Activated CD4-positive, alpha-beta T cell treated with anti-CD3 and anti-CD28 coated beads, Interleukin-2, amount 50 U/mL, for 4 hours (primary cell): ENCODE data around the gene TRAPPC6A.

ENCODE experiments used
- DNase-seq, 2 experiments: peaks; one replicate each; pipeline ENCODE4 v3.0.0-alpha.2; 2020

The TRAPPC6A gene

DNA sequence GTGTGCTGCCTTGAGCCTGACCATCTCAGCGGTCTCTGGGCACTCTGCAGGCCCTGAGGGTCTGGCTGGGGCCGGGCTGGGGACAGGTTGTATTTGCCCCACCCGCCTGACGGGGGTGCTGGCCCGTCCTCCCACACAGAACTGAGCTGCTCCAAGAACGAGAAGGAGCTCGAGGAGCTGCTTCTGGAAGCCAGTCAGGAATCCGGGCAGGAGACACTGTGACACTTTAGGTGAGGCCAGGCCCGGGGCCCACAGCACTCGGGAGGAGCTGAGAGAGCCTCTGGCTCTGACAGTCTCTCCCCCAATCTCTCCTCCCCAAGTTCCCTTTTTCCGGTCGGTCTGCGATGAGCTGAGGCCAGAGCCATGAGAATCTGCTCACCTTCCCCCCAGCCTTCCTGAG, 31.8 kb downstream of the TRAPPC6A start:
- DNase-seq: no peak

DNA sequence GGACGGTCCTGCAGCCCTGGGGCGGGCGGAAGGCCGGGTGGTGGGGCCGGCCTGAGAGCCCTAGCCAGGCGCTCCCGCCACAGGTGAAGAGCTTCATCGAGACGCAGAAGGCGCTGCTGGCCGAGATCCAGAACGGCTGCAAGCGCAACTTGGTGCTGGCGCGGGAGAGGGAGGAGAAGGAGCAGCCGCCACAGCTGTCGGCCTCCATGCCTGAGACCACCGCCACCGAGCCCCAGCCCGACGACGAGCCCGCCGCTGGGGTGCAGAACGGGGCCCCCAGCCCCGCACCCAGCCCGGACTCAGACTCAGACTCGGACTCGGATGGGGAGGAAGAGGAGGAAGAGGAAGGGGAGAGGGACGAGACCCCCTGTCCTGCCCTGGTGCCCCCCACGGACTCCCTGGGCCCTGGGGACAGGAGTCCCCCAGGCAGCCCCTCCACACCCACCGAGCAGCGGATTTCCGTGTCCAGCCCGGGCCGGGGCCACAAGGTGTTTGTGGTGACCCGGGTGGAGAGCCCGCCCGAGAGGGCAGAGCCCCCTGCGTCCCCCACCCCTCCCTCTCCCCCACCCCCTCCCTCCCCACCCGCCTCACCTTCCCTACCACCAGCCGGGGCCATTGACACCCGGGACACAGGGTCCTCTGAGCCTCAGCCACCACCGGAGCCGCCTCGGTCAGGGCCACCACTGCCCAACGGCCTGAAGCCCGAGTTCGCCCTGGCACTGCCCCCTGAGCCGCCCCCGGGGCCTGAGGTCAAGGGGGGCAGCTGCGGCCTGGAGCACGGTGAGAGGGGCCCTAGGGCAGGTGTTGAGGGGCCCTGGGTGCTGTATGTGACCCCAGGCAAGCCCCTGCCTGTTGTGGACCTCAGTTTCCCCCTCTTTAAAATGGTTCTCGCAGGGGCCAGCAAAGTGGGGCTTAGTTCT, 32.5 kb downstream of the TRAPPC6A start:
- DNase-seq: no peak

DNA sequence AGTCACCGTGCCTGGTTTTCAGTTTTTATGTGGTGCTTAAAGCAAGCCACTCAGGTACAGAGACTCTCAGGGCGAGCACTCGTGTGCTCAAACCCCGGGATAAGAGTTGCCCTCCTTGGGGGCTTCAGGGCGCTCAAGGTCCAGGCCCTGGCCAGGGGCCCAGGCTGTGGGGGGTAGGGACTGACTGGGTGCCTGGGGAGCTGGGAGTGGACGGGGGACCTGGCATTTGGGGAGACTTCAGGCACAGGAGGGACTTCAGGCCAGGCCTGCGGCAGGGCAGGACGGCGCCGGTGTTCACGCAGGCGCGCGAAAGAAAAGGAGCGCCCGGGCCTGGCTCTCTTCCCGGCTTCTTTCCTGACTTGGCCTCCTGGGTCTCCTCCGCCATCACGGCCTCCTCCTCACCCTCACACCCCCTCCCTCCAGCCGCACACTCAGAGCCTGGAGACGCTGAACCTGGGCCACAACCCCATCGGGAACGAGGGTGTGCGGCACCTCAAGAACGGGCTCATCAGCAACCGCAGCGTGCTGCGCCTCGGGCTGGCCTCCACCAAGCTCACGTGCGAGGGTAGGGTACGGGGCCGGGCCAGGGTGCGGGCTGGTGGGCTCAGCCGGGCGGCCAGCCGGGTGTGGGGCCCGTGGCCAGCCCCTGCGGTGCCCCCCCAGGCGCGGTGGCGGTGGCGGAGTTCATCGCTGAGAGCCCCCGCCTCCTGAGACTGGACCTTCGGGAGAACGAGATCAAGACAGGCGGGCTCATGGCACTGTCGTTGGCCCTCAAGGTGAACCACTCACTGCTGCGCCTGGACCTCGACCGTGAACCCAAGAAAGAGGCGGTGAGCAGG, 33.4 kb downstream of the TRAPPC6A start:
- no peak for DNase-seq

DNA sequence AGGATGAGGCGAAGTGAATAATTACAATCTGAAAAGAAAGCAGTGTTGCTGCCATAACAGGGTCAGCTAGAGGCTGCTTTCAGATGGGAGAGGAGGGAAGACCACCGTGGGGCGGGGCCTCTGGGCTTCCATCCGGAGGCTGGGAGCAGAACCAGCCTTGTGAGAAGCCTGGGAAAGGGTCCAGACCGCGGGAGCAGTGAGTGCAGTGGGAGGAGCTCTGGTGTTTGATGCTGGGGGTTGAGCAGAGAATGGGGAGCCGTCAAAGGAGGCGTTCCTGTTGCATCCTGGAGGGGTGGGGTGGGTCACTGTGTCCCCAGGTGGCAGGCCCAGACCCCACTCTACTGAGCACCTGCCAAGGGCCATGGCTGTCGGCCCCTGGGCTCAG, 35.3 kb downstream of the TRAPPC6A start:
- DNase-seq: no peak

DNA sequence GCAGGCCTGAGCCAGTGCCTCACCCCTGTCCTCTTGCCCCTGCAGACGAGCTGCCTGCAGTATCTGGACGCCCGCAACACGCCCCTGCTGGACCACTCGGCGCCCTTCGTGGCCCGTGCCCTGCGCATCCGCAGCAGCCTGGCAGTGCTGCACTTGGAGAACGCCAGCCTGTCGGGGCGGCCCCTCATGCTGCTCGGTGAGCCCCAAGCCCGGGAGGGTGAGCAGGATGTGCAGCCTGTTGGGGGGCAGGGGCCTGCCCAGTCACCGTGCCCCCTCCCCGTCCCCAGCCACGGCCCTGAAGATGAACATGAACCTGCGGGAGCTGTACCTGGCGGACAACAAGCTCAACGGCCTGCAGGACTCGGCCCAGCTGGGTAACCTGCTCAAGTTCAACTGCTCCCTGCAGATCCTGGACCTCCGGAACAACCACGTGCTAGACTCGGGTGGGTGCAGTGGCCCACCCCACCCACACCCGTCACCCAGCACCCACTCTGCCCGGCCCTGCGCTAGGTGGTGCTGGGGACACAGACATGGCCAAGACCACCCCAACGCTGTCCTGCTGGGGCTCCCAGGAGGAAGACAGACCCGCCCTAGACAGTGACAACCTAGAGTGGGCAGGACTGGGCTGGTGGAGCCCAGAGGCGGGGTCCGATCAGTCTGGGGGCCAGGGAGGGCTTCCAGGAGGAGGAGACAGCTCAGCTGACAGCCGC, 35.9 kb downstream of the TRAPPC6A start:
- no peak for DNase-seq

DNA sequence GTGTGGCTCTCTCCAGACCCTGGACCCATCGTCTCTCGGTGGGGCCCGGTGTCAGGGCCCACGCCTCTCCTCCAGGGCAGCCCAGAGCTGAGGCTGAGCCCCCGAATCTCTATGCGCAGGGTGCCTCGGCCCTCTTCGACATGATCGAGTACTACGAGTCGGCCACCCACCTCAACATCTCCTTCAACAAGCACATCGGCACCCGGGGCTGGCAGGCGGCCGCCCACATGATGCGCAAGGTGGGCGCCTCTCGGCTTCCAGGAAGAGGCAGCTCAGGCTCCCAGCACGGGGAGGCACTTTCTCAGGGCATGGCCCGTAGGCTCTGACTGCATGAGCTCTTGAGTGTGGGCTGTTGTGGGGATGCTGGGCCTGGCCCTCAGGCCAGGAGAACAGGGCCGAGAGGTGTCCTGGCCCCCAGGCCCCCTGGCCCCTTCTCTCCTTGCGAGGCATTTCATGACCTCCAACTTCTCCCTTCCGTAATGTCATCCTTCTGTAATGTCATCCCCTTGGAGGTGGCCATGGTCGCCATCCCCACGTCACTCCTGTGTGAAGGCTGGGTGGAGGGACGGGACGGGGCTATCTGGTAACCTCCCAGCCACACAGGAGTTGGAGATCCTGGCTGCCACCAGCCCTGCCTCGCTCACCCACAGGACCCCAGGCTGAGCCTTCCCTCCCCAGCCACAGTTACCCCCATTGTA, 36.7 kb downstream of the TRAPPC6A start:
- no peak for DNase-seq

DNA sequence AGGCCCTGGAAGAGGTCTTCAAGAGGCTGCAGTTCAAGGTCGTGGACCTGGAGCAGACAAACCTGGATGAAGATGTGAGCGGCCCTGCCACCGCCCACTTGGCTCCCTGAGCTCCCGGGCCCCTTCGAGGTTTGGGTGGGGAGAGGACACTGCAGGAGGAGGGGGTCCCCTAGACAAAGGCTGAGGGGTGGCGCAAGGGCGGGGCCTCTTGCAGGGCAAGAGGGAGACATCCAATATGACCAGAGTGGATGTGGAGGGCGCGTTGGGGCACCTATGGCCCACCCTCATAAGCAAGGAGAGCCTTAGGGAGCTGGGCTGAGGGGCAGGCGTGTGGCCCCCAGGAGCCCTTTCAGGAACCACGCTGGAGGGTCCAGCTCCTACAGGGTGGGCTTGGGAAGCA, 37.5 kb downstream of the TRAPPC6A start:
- no peak for DNase-seq

DNA sequence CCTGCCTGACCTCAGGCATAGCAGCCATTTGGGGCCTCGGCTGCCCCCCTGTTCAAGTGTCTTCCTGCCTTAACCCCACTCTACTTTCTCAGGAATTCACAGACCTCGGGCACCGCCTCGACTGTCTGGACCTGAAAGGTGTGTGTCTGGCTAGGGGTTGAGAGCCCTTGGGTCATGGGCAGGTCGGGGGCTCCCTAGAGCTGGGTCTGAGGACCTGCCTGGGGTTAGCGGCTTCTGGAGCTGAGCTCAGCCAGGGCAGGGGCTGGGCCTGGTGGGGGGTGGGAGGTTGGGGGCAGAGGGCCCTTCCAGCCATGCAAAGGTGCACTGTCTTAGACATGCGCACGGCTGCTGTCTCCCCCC, 37.9 kb downstream of the TRAPPC6A start:
- DNase-seq: no peak

DNA sequence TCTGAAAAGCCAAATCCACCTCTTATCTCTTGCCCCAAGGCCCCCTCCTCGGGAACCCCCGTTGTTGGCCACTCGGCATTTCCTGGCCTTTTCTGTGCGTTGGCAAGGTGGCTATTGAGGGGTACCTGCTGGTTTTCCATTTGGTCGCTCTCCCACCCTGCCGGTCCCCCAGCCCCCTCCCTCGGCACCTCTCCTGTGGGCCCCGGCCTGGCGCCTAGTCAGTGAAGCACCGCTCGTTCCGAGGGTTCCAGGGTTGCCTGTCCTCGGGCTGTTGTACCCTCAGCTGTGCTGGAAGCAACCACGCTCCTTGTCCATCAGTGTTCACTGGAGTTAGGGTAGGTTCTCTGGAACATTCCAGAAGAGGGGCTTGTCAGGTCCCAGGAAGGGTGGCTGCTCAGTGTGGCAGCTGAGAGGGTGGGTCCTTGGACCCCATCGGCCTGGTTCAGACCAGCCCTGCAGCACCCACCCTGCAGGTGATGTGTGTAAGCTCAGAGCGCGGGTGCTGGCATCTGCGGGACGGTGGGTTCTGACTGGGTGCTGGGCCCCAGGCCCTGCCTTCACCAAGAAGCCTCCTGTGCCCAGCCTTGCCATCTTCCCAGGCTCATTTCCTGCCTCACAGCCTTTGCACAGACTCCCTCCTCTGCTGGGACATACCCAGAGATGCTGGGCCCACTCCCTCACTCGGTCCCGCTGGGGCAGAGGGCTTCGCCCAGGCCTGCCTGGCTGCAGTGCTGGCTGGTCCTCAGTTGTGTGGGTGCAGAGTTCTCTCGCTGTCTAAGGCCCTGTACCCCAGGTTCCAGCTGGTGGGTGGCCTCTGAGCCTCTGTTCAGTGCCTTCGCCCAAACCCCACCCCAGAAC, 38.5 kb downstream of the TRAPPC6A start:
- DNase-seq: no peak

DNA sequence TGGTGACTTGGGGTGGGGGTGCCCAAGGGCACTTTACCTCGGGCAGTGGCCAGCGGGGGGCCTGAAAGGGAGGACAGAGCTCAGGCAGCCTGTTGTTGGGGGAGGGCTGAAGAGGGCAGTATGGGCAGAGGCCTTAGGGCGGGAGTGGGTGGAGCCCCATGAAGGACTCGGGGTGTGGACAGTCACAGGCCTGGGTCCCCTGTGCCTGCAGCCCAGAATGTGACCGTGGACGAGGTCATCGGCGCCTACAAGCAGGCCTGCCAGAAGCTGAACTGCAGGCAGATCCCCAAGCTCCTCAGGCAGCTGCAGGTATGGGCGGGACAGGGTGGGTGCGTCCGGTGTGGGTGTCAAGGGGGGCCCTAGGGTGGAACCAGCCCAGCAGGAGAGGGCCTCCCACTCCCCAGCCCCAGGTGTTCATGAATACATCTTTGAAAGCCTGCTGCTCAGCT, 39.7 kb downstream of the TRAPPC6A start:
- DNase-seq: no peak

DNA sequence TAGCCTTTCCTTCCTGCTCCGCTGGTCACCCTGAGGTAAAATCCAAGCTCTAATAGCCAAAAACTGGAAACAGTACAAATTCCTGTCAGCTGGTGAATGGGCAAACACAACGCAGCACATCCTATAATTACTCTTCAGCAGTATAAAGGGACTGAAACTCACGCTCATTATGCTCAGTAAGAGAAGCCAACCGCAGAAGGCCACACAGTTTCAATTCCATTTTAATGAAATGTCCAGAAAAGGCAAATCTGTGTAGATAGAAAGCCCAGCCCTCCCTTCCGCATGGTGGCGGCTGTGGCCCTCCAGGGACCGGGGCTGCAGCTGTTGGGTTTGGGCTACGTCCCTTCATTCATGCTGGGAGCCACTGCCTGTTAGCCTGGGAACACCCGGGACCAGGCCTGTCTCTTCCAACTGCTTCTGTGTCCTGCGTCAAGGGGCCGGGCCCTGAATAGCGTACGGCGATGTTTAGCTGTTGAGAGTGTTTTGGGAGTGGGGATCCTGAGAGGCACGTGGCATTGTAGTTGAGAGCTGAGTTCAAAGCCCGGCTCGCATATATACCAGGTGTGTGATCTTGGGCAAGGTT, 40.8 kb downstream of the TRAPPC6A start:
- DNase-seq: no peak

DNA sequence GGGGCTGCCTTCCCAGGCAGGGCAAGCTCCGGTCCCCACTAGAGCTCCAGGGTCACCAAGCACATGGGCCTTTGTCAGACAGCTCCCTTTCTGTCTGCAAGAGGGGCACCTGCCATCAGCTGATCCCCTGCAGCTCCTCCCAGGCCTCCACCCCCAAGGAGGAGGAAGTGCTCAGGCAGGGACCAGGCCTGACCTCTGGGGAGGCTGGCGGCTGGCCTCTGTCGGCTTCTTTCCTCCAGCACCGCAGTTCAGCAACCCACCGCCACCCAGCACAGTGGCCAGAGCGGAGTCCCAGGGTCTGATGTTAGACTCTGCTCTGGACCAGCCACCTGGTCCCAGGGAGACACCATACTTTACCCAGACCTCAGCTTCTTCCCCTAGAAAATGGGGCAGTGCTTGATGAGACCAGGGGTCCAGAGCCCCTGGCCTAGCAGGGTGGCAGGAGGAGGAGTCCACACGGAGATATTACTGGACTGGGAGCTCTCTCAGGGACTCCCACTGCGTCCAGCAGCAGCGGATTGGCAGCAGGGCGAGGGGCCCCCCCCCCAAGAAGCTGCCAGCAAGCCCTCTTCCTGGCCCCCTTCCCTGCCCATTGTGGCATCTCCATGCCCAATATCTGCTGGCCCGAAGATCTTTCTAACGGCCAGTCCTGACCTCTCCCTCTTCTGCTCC, 41.4 kb downstream of the TRAPPC6A start:
- no peak for DNase-seq

DNA sequence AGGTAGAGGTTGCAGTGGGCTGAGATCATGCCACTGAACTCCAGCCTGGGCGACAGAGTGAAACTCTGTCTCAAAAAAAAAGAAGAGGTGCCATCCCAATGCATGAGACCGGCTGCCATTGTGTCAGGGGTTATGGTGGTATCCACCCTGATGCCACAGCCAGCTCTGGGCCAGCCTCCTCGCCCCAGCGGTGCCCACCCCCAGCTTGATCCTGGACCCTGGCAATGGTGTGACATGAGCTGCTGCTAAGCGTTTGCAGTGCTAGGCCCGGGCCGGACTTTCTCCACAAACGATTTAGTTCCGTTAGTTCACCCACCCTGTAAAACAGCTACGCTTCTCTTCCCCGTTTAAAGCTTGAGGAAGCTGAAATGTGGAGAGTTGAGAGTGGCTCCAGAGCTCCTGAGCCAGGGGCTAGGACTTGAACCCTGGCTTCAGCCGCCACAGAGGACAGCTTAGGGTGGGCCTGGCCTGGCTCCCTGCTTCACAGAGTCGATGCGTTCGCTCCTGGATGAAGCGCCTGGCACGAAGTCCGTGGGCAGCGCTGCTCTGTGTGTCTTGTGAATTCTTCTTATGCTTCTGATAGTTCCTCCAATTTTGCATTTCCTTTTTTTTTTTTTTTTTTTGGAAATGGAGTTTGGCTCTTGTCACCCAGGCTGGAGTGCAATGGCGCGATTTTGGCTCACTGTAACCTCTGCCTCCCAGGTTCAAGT, 42.7 kb downstream of the TRAPPC6A start:
- DNase-seq: no peak

DNA sequence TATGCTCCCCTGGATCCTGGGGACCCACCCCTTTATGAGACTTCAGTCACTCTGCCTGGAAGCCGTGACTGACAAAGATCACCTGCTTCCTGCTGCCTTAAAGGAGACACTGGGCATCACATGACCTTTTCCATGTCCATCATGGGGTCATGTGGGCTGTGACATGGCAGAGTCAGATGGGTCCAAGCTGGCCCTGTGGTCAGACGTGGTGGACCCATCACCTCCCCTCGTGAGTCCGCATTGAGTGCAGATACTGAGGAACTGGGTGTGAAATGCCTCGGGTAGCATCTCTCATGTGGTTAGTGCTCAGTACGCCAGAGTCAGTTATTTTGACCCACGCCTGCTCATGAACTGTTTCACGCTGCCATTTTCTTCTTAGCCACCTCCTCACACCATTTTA, 44.4 kb downstream of the TRAPPC6A start:
- DNase-seq: no peak

DNA sequence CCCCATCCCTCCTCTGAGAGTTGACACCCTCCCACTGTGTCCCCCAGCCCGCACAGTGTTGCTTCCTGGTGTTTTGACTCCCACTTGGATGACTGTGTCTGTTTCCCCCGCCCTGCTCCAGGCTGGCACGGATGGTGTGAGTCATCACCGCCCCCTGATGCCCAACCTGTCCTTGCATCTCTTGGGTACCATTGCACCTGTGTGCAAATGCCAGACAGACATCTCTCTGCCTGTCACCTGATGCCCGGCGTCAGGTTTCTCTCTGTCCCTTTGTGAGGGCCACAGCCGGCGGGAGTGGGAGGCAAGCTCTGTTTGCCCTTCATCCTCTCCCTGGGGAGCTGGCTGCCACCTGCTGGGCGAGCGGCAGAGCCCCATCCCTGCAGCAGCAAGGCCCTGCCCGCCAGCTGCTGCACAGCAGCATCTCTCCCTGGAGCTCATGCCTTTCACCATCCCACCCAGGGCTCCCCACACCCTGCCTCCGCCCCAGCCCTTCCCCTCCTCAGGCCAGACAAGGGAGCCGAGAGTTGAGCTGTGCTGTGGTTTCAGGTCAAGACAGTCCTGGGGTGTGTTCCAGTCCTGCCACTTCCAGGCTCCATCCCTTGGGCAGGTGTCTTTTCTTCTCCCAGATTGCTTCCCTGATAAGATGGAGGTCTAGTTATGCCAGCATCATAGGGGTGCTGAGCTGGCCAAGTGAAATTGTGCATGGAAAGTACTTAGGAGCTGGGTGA, 47.0 kb downstream of the TRAPPC6A start:
- peak; percentile 22 to 23 for DNase-seq

DNA sequence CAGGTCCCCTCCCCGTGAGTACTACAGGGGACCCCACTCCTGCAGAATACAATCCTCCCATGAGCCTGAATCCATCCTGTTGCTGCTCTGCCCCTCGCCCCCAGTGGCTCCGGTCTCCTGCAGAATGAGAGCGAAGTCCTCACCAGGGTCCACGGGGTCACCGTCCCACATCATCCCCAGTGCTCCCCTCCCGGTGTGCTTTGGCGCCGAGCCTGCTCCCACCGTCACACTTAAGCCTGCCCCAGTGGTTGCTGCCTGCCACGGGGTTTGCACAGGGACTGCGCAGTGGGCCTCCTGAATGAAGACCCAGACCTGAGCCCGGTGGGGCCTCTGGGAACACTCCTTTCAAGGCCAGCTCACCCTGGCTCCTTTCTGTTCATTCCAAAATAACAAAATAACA, 47.8 kb downstream of the TRAPPC6A start:
- DNase-seq: no peak

DNA sequence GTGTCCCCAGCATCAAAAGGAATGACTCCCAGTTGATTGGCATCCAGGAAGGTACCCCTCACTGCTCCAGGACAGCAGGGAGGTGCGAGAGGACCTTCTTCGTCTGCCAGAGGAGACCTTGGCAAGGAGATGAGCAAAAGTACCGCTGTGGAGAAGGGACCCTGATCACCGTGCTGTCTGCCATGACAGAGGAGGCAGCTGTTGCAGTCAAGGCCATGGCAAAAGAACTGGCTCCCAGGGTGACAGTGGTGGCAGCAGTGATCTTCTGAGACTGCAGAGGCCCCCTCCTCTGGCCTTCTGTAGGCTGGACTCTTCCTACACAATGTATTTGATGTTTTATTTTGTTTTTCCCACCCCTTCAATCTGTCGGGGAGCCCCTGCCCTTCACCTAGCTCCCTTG, 49.2 kb downstream of the TRAPPC6A start:
- no peak for DNase-seq

DNA sequence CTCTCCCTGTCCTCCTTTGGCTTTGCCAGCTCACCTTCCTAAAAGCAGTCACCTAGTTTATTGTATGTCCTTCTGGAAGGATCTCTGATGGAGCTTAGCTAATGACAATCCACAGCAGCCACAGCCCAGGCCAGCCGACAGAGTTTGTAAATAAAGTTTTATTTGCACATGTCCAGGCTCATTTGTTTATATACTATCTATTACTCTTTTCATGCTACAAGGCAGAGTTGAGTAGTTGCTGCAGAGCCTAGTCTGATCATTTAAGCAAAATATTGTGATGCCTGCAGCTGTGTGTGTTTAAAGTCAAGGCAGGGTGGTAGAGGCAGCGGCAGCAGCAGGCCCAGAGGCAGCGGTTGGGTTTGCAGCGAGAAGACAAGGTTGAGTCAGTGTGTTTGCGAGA, 49.9 kb downstream of the TRAPPC6A start:
- DNase-seq: no peak

DNA sequence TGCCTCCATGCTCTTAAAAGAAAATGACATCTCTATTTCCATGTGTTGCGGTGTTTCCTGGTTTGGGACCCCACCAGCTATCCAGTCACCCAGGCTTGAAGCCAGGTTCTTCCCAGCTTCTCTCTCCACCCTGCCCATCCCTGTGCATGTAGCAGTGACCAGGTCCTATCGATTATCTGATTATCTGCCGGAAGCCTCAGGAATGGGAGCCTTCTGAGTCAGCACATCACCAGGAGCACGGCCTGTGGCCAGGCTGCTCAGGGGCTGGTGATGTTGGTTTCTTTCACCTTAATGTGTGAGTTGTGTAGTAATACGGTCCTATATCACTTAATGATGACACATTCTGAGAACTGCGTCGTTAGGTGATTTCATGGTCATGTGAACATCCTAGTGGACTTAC, 51.4 kb downstream of the TRAPPC6A start:
- DNase-seq: no peak
